PFSK-1 (cell line): ENCODE measurements around the gene CFAP57.

ENCODE experiments used
- FOXP2 ChIP-seq: optimal IDR thresholded peaks from 2 replicates; pipeline ENCODE3; 2011; ENCODE audit warnings: borderline replicate concordance, control low read depth, inconsistent platforms; ENCODE audit not compliant: insufficient read depth; ENCODE audit errors: extremely low read length, extremely low read depth
- POLR2AphosphoS5 ChIP-seq: IDR thresholded peaks from 2 replicates; pipeline ENCODE4 v1.6.1; 2012; ENCODE audit warnings: low read depth, mild to moderate bottlenecking, control low read depth, low read length, moderate library complexity

GRCh38 chr1:43174873-43175272 is 2.7 kb downstream of the CFAP57 start:
- no peak for TF ChIP-seq FOXP2
- TF ChIP-seq POLR2AphosphoS5 = no peak
